ENCODE results near the gene BECN2.

Gene BECN2

GRCh38 chr1:241957692-241958494 is at the start of gene BECN2:
Gene BECN2 (plus strand): TSS chr1:241957767. CDS start chr1:241957767, 0 bp downstream.
- H3K9ac ChIP-seq (ENCODE audit: low read length) = no peak within 1 kb of the TSS
- H3K4me3 ChIP-seq (ENCODE audit: low read length) = no peak within 1 kb of the TSS
- no peaks in the 10 kb centered on the region for H3K27me3 ChIP-seq (ENCODE audit: control insufficient read depth, insufficient read depth, low read length)
- H3K4me1 ChIP-seq (ENCODE audit: control insufficient read depth, insufficient read depth, low read length) = no peaks in the 10 kb centered on the region
- no peaks in the 10 kb centered on the region for H3K36me3 ChIP-seq (ENCODE audit: control insufficient read depth, insufficient read depth, low read length)
- H3K27ac ChIP-seq (ENCODE audit: low read depth, low read length) = no peak within 1 kb of the TSS

- no peak overlapping the region for H3K4me3 ChIP-seq (ENCODE audit: low read length)
- H3K4me1 ChIP-seq (ENCODE audit: control insufficient read depth, insufficient read depth, low read length) = no peaks in the 10 kb centered on the region
- H3K27me3 ChIP-seq (ENCODE audit: control insufficient read depth, insufficient read depth, low read length) = no peaks in the 10 kb centered on the region
- no peak overlapping the region for H3K9ac ChIP-seq (ENCODE audit: low read length)
- no peak overlapping the region for H3K27ac ChIP-seq (ENCODE audit: low read depth, low read length)
- no peaks in the 10 kb centered on the region for H3K36me3 ChIP-seq (ENCODE audit: control insufficient read depth, insufficient read depth, low read length)
Observed at GRCh38 chr1:241916196-241916595, 41.4 kb upstream of the BECN2 start.

- no peak overlapping the region for H3K27ac ChIP-seq (ENCODE audit: low read depth, low read length)
Observed at GRCh38 chr1:241917487-241917886, 40.1 kb upstream of the BECN2 start.

GRCh38 chr1:241918879-241919278 is 38.7 kb upstream of the BECN2 start:
- no peaks in the 10 kb centered on the region for H3K27me3 ChIP-seq (ENCODE audit: control insufficient read depth, insufficient read depth, low read length)
- H3K9ac ChIP-seq (ENCODE audit: low read length) = no peak overlapping the region
- H3K4me3 ChIP-seq (ENCODE audit: low read length) = no peak overlapping the region
- H3K27ac ChIP-seq (ENCODE audit: low read depth, low read length) = no peak overlapping the region
- H3K4me1 ChIP-seq (ENCODE audit: control insufficient read depth, insufficient read depth, low read length) = no peaks in the 10 kb centered on the region
- H3K36me3 ChIP-seq (ENCODE audit: control insufficient read depth, insufficient read depth, low read length) = no peaks in the 10 kb centered on the region

More at GRCh38 chr1:241917487-241917886, 40.1 kb upstream of the BECN2 start:
- Histone ChIP-seq H3K4me3 (ENCODE audit: low read length) (no peak overlapping the region), H3K9ac (ENCODE audit: low read length) (no peak overlapping the region), H3K36me3 (ENCODE audit: control insufficient read depth, insufficient read depth, low read length) (no peaks in the 10 kb centered on the region), H3K27me3 (ENCODE audit: control insufficient read depth, insufficient read depth, low read length) (no peaks in the 10 kb centered on the region), H3K4me1 (ENCODE audit: control insufficient read depth, insufficient read depth, low read length) (no peaks in the 10 kb centered on the region)

- Histone ChIP-seq H3K36me3 (ENCODE audit: control insufficient read depth, insufficient read depth, low read length) (no peaks in the 10 kb centered on the region), H3K4me1 (ENCODE audit: control insufficient read depth, insufficient read depth, low read length) (no peaks in the 10 kb centered on the region), H3K27me3 (ENCODE audit: control insufficient read depth, insufficient read depth, low read length) (no peaks in the 10 kb centered on the region), H3K9ac (ENCODE audit: low read length) (no peak overlapping the region), H3K27ac (ENCODE audit: low read depth, low read length) (no peak overlapping the region), H3K4me3 (ENCODE audit: low read length) (no peak overlapping the region)
Observed at GRCh38 chr1:241924080-241924808, 33.3 kb upstream of the BECN2 start.

GRCh38 chr1:241926141-241926540 is 31.4 kb upstream of the BECN2 start:
- H3K9ac ChIP-seq (ENCODE audit: low read length) = no peak overlapping the region
- H3K27ac ChIP-seq (ENCODE audit: low read depth, low read length) = no peak overlapping the region
- no peaks in the 10 kb centered on the region for H3K27me3 ChIP-seq (ENCODE audit: control insufficient read depth, insufficient read depth, low read length)
- H3K4me1 ChIP-seq (ENCODE audit: control insufficient read depth, insufficient read depth, low read length) = no peaks in the 10 kb centered on the region
- no peaks in the 10 kb centered on the region for H3K36me3 ChIP-seq (ENCODE audit: control insufficient read depth, insufficient read depth, low read length)
- H3K4me3 ChIP-seq (ENCODE audit: low read length) = no peak overlapping the region

GRCh38 chr1:241927321-241927720 is 30.2 kb upstream of the BECN2 start:
- no peak overlapping the region for H3K4me3 ChIP-seq (ENCODE audit: low read length)
- H3K27me3 ChIP-seq (ENCODE audit: control insufficient read depth, insufficient read depth, low read length) = no peaks in the 10 kb centered on the region
- H3K36me3 ChIP-seq (ENCODE audit: control insufficient read depth, insufficient read depth, low read length) = no peaks in the 10 kb centered on the region
- H3K27ac ChIP-seq (ENCODE audit: low read depth, low read length) = no peak overlapping the region
- H3K4me1 ChIP-seq (ENCODE audit: control insufficient read depth, insufficient read depth, low read length) = no peaks in the 10 kb centered on the region
- H3K9ac ChIP-seq (ENCODE audit: low read length) = no peak overlapping the region

GRCh38 chr1:241932845-241933244 is 24.7 kb upstream of the BECN2 start:
- Histone ChIP-seq H3K4me1 (ENCODE audit: control insufficient read depth, insufficient read depth, low read length) (no peaks in the 10 kb centered on the region), H3K36me3 (ENCODE audit: control insufficient read depth, insufficient read depth, low read length) (no peaks in the 10 kb centered on the region), H3K9ac (ENCODE audit: low read length) (no peak overlapping the region), H3K4me3 (ENCODE audit: low read length) (no peak overlapping the region), H3K27me3 (ENCODE audit: control insufficient read depth, insufficient read depth, low read length) (no peaks in the 10 kb centered on the region), H3K27ac (ENCODE audit: low read depth, low read length) (no peak overlapping the region)

GRCh38 chr1:241934201-241934848 is 23.2 kb upstream of the BECN2 start:
- Histone ChIP-seq H3K36me3 (ENCODE audit: control insufficient read depth, insufficient read depth, low read length) (no peaks in the 10 kb centered on the region), H3K27me3 (ENCODE audit: control insufficient read depth, insufficient read depth, low read length) (no peaks in the 10 kb centered on the region), H3K4me3 (ENCODE audit: low read length) (no peak overlapping the region), H3K9ac (ENCODE audit: low read length) (no peak overlapping the region), H3K4me1 (ENCODE audit: control insufficient read depth, insufficient read depth, low read length) (no peaks in the 10 kb centered on the region), H3K27ac (ENCODE audit: low read depth, low read length) (no peak overlapping the region)

GRCh38 chr1:241934866-241935265 is 22.7 kb upstream of the BECN2 start:
- Histone ChIP-seq H3K27ac (ENCODE audit: low read depth, low read length) (no peak overlapping the region), H3K9ac (ENCODE audit: low read length) (no peak overlapping the region), H3K27me3 (ENCODE audit: control insufficient read depth, insufficient read depth, low read length) (no peaks in the 10 kb centered on the region)

GRCh38 chr1:241939798-241940197 is 17.8 kb upstream of the BECN2 start:
- Histone ChIP-seq H3K9ac (ENCODE audit: low read length) (no peak overlapping the region), H3K36me3 (ENCODE audit: control insufficient read depth, insufficient read depth, low read length) (no peaks in the 10 kb centered on the region), H3K27me3 (ENCODE audit: control insufficient read depth, insufficient read depth, low read length) (no peaks in the 10 kb centered on the region), H3K27ac (ENCODE audit: low read depth, low read length) (no peak overlapping the region), H3K4me3 (ENCODE audit: low read length) (no peak overlapping the region), H3K4me1 (ENCODE audit: control insufficient read depth, insufficient read depth, low read length) (no peaks in the 10 kb centered on the region)

More at GRCh38 chr1:241934866-241935265, 22.7 kb upstream of the BECN2 start:
- no peak overlapping the region for H3K4me3 ChIP-seq (ENCODE audit: low read length)
- no peaks in the 10 kb centered on the region for H3K4me1 ChIP-seq (ENCODE audit: control insufficient read depth, insufficient read depth, low read length)
- H3K36me3 ChIP-seq (ENCODE audit: control insufficient read depth, insufficient read depth, low read length) = no peaks in the 10 kb centered on the region

- no peak overlapping the region for H3K27ac ChIP-seq (ENCODE audit: low read depth, low read length)
- no peak overlapping the region for H3K9ac ChIP-seq (ENCODE audit: low read length)
- H3K4me1 ChIP-seq (ENCODE audit: control insufficient read depth, insufficient read depth, low read length) = no peaks in the 10 kb centered on the region
- H3K4me3 ChIP-seq (ENCODE audit: low read length) = no peak overlapping the region
- no peaks in the 10 kb centered on the region for H3K36me3 ChIP-seq (ENCODE audit: control insufficient read depth, insufficient read depth, low read length)
- H3K27me3 ChIP-seq (ENCODE audit: control insufficient read depth, insufficient read depth, low read length) = no peaks in the 10 kb centered on the region
Observed at GRCh38 chr1:241942738-241943137, 14.8 kb upstream of the BECN2 start.
